ENCODE data around the gene NR6A1. TPM values are rescaled to one million over a fixed set of nuclear protein-coding genes. Genes with fewer than 3 reads are reported as not detected.

Gene NR6A1
- total and polyA plus RNA-seq, 2 experiments from 2014 or later = 0.16 TPM; not detected in 1

DNA sequence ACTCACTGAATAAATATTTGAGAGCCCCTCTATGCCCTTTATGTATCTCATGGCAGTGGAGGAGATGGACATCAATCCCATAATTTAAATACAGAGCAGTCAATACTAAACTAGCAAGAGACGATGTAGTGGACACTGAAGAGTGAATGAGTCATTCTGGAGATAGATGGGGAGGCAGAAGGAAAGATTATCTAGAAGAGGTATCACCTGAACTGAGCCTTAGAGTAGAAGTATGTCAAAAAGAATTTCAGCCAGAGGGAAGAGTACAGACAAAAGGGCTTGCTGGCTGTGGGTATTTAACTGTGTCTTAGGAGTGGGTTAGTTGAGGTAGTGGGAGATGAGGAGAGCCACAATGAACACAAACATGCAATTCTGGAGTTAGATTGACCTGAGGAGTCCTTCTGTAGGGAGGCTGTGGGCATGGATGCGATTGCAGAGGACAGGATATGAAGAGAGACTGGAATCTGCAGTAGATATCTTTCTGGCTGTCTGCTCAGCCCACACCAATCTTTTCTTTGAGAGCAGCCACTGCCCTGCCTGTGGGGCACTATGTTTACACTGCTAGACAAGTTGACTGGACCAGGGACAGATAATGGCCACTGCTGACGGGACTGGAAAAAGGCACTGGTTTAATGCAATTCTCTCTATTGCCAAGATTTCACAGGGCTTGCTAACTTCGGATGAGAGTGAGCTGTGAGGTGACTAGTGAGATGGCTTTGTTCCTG is 200.0 kb downstream of the NR6A1 start:
- H3K4me2 ChIP-seq (ENCODE audit: unreplicated experiment) = no peak overlapping the region
- no peak overlapping the region for H3K27ac ChIP-seq
- H3K36me3 ChIP-seq (ENCODE audit: low read depth) = no peaks in the 10 kb centered on the region
- no peak for DNase-seq
- H3K27me3 ChIP-seq (replicated peaks; ENCODE audit: insufficient read depth) = no peaks in the 10 kb centered on the region
- H3K9me3 ChIP-seq (ENCODE audit: low read depth) = no peaks in the 10 kb centered on the region
- peaks cover 13% of the 10 kb centered on the region for H3K4me1 ChIP-seq (ENCODE audit: insufficient read depth)
- H2AFZ ChIP-seq = no peak overlapping the region
- H3K9ac ChIP-seq = no peak overlapping the region
- WGBS, 2 experiments (ENCODE audit: low coverage in 1 of 2, low lambda C conversion rate in 2 of 2, missing lambda C conversion rate in 2 of 2) = 71 to 79% methylated on average over 4 of the region's 4 CpGs
- H3K4me3 ChIP-seq = no peak overlapping the region
- TF ChIP-seq EZH2 (IDR thresholded peaks at IDR 0.05; ENCODE audit: insufficient read depth, poor library complexity, severe bottlenecking) (no peak), EZH2phosphoT487 (IDR thresholded peaks at IDR 0.05; ENCODE audit: insufficient read depth, low read depth) (no peak)
- H3F3A ChIP-seq (ENCODE audit: insufficient read depth) = peaks cover 17% of the 10 kb centered on the region
- no peaks in the 10 kb centered on the region for H4K20me1 ChIP-seq (ENCODE audit: insufficient read depth)
- H3K9me2 ChIP-seq (ENCODE audit: insufficient read depth) = no peaks in the 10 kb centered on the region
- no peaks in the 10 kb centered on the region for H3K79me2 ChIP-seq (ENCODE audit: insufficient read depth)
- in situ Hi-C loops (cut with MboI) = no loop called here

DNA sequence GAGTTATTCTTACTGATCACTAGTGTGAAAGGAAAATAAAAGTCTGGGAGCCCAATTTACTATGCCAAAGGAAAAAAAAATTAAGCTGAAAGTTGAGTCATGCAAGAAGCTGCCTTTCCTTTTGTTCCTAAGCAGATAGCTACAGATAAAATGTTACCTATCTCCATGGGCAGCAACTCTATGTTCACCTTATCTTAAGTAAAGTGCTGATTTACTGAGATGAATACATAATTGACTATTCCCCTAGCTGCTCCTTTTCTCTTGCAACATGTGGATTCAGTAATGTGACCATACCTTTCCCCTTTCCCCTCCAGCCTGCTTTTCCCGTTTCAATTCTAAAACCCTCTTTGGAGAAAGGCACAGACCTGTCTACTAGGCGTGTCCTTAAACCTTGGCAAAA is 201.2 kb downstream of the NR6A1 start:
- DNase-seq = no peak
- H3K4me1 ChIP-seq (ENCODE audit: insufficient read depth) = peaks cover 9% of the 10 kb centered on the region
- no peak overlapping the region for H2AFZ ChIP-seq
- in situ Hi-C loops (cut with MboI) = no loop called here
- no peak overlapping the region for H3K9ac ChIP-seq
- H3K4me3 ChIP-seq = no peak overlapping the region
- no peak overlapping the region for H3K27ac ChIP-seq
- no peaks in the 10 kb centered on the region for H3K36me3 ChIP-seq (ENCODE audit: low read depth)
- H3K79me2 ChIP-seq (ENCODE audit: insufficient read depth) = no peaks in the 10 kb centered on the region
- H3K9me3 ChIP-seq (ENCODE audit: low read depth) = no peaks in the 10 kb centered on the region
- no peak for TF ChIP-seq EZH2phosphoT487 (IDR thresholded peaks at IDR 0.05; ENCODE audit: insufficient read depth, low read depth)
- TF ChIP-seq EZH2 (IDR thresholded peaks at IDR 0.05; ENCODE audit: insufficient read depth, poor library complexity, severe bottlenecking) = no peak
- no peaks in the 10 kb centered on the region for H4K20me1 ChIP-seq (ENCODE audit: insufficient read depth)
- no peaks in the 10 kb centered on the region for H3K9me2 ChIP-seq (ENCODE audit: insufficient read depth)
- 60 to 74% methylated on average over 2 of the region's 2 CpGs for WGBS, 2 experiments (ENCODE audit: low coverage in 1 of 2, low lambda C conversion rate in 2 of 2, missing lambda C conversion rate in 2 of 2)
- no peaks in the 10 kb centered on the region for H3K27me3 ChIP-seq (replicated peaks; ENCODE audit: insufficient read depth)
- H3F3A ChIP-seq (ENCODE audit: insufficient read depth) = peaks cover 8% of the 10 kb centered on the region; the same call in 1 of the 2 replicates
- no peak overlapping the region for H3K4me2 ChIP-seq (ENCODE audit: unreplicated experiment)

DNA sequence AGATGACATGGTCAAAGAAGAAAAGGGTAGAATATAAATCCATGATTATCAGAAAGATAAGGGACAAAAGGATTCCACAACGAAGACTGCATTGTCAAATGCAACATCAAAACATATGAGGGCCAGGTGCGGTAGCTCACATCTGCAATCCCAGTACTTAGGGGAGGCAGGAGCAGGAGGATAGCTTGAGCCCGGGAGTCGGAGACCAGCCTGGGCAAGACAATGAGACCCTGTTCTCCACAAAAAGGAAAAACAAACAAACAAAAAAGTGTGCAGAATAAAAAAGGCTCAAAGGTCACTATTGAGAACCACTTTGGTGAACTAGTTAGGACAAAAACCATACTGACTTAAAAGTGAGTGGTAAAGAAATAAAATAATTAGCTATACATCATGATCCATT is 203.7 kb downstream of the NR6A1 start:
- 67 to 69% methylated on average over 4 of the region's 4 CpGs for WGBS, 2 experiments (ENCODE audit: low coverage in 1 of 2, low lambda C conversion rate in 2 of 2, missing lambda C conversion rate in 2 of 2)
- in situ Hi-C loops (cut with MboI) = no loop called here

DNA sequence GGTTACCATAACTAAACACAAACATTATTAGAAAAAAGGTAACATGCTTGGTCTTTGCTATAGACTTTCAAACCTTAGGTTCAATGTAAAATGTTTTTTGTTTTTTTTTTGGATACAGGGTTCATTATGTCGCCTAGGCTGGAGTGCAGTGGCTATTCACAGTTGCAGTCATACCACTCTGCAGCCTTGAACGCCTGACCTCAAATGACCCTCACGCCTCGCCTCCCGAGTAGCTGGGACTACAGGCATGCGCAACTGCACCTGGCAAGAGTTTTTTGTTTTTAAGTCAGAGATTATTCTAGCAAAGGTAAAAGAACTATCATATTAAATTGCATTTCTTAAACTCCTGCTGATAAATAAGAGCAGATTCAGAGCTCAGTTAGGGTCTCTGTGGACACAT is 208.8 kb downstream of the NR6A1 start:
- TF ChIP-seq EZH2 (IDR thresholded peaks at IDR 0.05; ENCODE audit: insufficient read depth, poor library complexity, severe bottlenecking) = no peak
- TF ChIP-seq EZH2phosphoT487 (IDR thresholded peaks at IDR 0.05; ENCODE audit: insufficient read depth, low read depth) = no peak
- Histone ChIP-seq H3K27me3 (replicated peaks; ENCODE audit: insufficient read depth) (no peaks in the 10 kb centered on the region), H3K9me3 (ENCODE audit: low read depth) (no peaks in the 10 kb centered on the region), H4K20me1 (ENCODE audit: insufficient read depth) (no peaks in the 10 kb centered on the region), H3F3A (ENCODE audit: insufficient read depth) (no peaks in the 10 kb centered on the region), H3K4me3 (no peak overlapping the region), H3K36me3 (ENCODE audit: low read depth) (no peaks in the 10 kb centered on the region), H2AFZ (no peak overlapping the region), H3K79me2 (ENCODE audit: insufficient read depth) (no peaks in the 10 kb centered on the region), H3K9me2 (ENCODE audit: insufficient read depth) (no peaks in the 10 kb centered on the region), H3K4me1 (ENCODE audit: insufficient read depth) (peaks cover 9% of the 10 kb centered on the region; the same call in 1 of the 2 replicates), H3K4me2 (ENCODE audit: unreplicated experiment) (no peak overlapping the region), H3K27ac (no peak overlapping the region), H3K9ac (no peak overlapping the region)
- in situ Hi-C loops (cut with MboI) = no loop called here
- 62 to 63% methylated on average over 6 of the region's 6 CpGs for WGBS, 2 experiments (ENCODE audit: low coverage in 1 of 2, low lambda C conversion rate in 2 of 2, missing lambda C conversion rate in 2 of 2)
- no peak for DNase-seq

More for the DNA sequence above, 203.7 kb downstream of the NR6A1 start:
- Histone ChIP-seq H3K27ac (no peak overlapping the region), H3K27me3 (replicated peaks; ENCODE audit: insufficient read depth) (no peaks in the 10 kb centered on the region), H3K9me3 (ENCODE audit: low read depth) (no peaks in the 10 kb centered on the region), H3K4me3 (no peak overlapping the region), H3K9me2 (ENCODE audit: insufficient read depth) (no peaks in the 10 kb centered on the region), H3F3A (ENCODE audit: insufficient read depth) (no peaks in the 10 kb centered on the region), H3K4me1 (ENCODE audit: insufficient read depth) (no peaks in the 10 kb centered on the region), H3K9ac (no peak overlapping the region), H3K36me3 (ENCODE audit: low read depth) (no peaks in the 10 kb centered on the region), H2AFZ (no peak overlapping the region), H4K20me1 (ENCODE audit: insufficient read depth) (no peaks in the 10 kb centered on the region), H3K79me2 (ENCODE audit: insufficient read depth) (no peaks in the 10 kb centered on the region), H3K4me2 (ENCODE audit: unreplicated experiment) (no peak overlapping the region)
- no peak for DNase-seq
- TF ChIP-seq EZH2 (IDR thresholded peaks at IDR 0.05; ENCODE audit: insufficient read depth, poor library complexity, severe bottlenecking) (no peak), EZH2phosphoT487 (IDR thresholded peaks at IDR 0.05; ENCODE audit: insufficient read depth, low read depth) (no peak)
